ENCODE data around the gene COL10A1.

The COL10A1 gene

DNA sequence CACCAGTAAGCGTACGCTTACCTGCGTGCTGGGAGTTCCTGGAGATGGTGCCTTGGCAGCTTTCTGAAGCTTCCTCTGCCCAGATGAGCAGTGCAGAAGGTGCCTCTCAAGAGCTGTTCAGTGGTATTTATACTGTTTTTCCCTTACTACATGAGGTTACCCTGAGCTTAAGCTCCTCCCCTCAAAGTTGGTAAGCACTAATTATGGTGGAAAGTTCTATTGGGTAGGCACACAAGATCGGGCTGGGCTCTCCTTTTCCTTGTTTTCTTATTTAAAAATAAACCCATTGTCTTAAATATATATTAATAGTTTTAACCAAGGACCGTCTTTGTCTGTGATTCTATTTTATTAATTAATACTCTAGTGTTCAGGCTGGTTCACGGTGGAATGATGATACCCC, at the start of gene COL10A1:
Gene COL10A1, minus strand, starts transcription at position 101 of the 400 bp plus-strand sequence. CDS start 640 bp downstream, outside the sequence.
- no peak for DNase-seq

DNA sequence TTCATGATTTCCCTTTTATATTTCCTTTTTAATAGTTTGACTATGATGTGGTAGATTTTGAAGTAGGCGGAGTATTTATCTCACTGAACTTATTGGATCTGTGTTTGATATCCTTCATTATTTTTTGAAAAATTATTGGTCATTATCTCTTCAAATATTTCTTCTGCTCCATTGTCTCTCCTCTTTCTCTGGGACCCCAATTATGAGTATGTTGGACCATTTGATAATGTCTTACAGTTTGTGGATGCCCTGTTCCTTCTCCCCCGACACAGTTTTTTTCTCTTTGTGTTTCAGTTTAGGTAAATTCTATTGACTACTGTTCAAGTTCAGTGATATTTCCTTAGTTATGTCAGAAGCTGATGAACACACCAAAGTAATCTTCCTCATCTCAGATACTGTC, 49.4 kb upstream of the COL10A1 start:
- no peak for DNase-seq

DNA sequence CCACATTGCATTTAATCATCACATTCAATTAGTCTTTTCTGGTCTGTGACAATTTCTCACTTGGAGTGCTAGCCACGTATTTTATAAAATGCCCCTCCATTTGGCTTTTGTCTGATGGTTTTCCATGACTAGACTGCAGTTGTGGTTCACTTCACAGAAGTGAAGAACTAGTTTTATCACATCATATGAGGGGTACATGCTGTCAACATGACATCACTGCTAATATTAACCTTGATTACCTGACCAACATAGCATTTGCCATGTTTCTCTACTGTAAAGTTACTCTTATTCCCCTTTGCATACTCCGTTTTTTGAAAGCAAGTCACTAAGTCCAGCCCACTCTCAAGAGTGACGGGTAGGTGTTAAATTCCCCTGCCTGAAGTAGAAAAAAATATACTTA, 48.0 kb upstream of the COL10A1 start:
- DNase-seq, result no peak

DNA sequence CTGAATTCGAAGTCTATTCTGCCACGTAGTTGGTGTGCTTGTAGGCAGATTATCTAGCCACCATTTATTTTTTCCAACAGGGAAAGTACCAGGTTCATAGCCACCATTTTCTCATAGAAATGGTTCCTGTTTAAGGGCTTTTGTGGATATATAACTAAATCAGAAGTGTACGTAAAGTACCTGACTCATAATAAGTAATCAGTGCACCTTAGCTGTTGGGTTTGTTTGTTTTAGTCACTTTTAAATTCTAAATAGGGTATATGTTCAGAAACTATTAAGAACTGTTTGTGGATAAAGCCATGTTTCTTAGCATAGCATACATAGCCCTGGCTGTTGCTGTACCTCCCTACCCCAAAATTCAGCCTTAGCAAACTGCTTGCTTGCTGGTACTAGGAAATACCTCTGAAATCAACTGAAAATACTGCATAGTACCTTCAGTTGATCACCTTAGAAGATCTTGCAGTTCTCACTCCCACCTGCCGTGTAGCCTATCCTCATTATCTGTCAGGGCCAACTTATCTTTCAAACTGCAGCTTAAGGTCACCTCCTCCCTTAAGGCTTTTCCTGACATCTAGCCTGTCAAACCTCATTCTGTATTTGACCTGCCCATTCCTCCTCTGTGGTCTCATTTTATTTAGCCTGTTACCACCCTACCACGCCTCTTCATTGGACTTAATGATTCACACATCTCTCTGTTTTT, 44.6 kb upstream of the COL10A1 start:
- no peak for DNase-seq

DNA sequence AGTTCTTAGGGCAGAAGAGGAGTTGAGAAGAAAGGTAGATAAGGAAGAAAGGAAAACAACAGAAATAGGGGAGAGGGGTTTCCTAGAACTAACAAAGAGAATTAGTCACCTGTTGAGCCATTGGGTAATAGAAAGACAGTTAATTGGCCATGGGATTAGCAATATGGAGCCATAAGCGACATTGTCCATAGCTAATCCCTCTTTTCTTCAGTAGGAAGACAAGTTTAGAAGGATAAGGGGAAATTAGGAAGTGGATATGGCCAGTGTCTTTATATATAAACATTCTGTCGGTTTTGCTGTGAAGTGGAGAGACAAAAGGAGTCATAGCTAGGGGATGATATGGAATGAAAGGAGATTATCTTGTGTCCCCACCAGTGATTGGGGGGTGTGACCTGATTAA, 43.9 kb upstream of the COL10A1 start:
- no peak for DNase-seq

DNA sequence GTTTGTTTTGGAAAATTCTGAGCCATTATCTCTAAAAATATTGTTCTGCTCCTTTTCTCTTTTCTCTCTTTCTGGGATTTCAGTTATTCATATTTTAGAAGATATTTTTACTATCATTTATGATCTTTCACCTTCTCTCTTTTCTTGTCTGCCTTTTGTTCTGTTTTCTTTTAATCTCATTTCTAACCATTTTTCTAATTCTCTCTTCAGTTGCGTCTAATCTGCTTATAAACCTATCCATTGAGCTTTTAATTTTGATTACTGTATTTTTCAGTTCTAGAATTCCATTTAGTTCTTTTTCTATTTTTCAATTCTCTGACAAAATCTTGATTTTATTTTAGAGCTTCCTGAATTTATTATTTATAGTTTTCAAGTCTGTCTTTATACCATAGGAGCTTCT, 42.2 kb upstream of the COL10A1 start:
- DNase-seq, result no peak

DNA sequence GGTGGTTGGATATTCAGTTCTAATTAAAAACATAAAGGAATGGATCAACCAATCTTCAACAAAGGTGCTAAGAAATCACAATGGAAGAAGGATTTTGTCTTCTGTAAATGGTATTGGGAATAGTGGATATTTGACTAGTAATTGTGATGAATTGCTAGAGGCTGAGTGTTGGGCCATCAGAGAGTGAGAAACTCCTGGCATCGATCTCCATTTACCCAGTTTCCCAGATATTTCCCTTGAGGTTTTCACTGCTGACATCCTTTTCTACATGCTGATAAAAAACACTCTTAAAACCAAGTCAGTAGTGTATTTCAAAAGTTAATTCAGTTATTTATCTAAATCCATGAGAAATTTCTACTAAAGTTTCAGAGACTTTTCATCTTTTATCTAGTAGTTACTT, 40.4 kb upstream of the COL10A1 start:
- no peak for DNase-seq

DNA sequence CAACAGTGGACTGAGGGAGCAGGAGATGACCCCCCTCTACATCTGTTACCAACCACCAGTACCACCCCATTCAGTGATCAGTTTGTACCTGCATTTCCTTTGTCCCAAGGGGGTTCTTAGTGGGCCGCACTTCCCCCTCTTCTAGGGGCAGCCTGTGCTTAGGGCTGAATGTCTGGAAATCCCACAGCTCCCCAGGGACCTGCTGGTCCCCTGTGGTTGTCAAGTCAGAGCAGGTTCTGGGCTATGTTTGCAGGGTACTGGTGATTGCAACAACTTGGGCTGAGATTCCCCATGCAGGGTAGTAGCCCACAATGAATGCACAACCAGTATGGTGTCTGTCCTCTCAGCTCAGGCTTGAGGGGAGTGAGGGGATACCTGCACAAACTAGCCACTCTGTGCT, 39.7 kb upstream of the COL10A1 start:
- no peak for DNase-seq

DNA sequence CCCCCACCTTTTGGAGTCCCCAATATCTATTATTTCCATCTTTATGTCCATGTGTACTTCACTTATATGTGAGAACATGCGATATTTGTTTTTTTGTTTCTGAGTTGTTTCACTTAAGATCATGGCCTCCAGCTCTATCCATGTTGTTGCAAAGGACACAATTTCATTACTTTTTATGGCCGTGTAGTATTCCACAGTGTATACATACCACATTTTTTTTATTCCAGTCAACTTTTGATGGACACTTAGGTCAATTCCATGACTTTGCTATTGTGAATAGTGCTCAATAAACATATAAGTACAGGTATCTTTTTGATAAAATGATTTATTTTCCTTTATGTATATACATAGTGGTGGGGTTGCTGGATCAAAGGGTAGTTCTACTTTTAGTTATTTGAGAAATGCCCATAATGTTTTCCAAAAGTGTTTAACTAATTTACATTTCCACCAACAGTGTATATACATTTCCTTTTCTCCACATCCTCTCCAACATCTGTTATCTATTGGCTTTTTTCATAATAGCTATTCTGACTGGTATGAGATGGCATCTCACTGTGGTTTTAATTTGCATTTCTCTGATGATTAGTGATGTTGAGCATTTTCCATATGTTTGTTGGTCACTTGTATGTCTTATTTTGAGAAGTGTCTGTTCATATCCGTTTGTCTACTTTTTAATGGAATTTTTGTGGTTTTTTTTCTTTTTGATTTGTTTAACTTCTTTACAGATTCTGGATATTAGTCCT, 34.0 kb upstream of the COL10A1 start:
- DNase-seq, result no peak

DNA sequence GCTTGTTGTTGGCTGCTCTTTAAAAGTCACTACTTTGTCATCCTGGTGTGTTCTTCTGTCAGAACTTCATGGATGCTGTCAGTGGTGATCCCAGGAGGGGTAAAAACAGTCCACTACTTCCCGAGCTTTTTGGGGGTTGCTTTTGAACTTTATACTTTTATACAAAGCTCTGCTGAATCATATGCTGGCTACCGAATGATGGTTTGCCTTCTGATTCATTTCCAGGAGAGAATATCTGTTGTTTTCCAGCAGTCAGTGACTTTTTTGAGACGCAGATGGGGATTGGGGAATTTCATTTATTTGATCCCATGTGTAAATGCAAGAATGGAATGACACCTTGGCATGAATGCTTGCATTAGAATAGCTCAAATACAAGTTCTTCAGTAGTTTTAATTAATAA, 32.7 kb upstream of the COL10A1 start:
- no peak for DNase-seq

DNA sequence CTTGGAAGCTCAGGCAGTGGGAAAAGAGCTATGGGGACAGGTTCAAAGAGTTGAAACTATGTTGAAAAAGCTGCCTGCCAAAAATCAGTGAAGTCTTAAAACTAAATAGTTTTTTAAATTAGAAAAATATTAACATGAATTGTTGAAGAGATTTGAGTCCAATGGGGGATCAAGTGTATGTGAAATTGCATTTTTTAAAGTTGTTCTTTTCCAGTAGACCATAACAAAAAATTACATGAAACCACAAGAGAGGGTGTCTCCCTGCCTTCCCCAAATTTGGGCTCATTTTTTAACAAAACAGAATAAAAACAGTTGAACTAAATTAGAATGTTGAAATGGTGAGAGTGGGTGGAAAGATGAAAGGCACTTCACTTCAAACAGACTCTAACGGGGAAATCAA, 31.5 kb upstream of the COL10A1 start:
- DNase-seq, result no peak

DNA sequence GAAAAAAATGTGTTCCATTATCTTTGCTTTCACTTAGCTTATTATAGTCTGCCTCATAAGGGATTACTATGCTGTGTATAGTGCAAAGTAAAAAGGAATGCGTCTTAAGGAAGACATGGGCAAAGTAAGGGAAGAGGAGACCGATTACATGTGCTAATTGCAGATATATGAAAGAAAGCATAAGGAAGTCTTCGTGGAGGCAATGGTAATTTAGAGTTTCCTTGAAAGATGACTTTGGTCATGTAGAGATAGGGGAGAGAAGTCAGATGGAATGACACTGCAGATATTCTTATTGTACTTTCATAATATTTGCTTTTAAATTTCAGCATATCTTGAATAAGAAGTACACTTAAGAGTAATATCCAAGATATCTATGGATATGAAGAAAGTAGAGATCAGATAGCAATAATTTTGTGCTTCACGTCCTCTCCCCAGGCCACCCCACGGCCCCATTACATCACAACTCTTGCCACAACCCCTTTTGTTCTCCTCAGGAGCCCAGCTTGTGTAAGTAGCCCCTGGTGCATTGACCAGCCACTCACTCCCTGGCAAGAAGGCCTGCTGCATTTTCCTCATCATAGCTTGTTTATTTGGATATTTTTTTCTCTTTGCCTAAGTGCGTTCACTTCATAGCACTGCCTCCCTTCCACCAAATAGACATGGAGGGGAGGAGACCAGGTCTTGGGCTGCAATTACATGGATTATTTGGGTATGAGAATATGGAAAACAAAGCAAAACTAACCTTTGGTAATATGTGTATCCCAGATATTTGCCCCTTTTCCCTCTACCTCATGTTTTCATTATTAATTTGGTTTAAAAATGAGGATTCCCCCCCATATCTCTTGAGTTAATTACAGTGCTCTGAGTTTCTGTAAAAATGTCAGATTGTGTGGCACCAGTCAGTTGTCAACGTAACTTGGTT, 30.7 kb upstream of the COL10A1 start:
- DNase-seq, result no peak

DNA sequence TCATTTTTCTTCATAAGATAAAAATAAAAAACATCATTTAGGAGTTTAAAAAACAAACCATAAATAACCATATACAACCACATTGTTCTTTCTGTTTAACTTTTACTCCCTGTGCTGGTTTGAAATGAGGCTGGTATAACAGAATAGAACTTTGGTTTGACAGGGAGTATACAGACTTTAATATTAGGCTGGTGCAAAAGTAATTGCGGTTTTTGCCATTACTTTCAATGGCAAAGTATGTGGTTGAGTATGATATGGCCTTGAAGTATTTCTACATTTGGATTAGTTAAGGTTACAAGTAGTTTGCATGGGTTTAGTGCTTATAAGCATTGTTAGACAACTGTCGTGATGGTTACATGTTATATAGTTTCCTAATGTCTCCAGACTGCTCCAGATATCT, 29.0 kb upstream of the COL10A1 start:
- no peak for DNase-seq

DNA sequence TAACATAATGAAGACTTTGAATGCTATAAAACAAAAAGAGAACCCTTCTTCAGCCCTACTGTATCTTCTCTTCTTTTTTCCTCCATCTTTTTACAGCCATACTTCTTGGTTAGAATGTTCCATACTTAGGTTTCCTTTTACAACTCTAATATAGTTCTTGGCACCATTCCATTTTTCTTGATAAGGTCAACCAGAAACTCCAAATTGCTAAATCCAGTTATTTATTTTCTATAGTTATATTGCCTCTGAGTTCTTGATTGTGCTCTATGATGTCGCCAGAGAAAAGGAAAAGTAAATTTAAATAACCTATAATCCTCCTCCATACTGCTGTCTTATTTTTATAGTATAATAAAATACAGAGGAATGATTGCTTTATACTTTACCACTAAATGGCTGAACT, 26.7 kb upstream of the COL10A1 start:
- DNase-seq, result no peak

DNA sequence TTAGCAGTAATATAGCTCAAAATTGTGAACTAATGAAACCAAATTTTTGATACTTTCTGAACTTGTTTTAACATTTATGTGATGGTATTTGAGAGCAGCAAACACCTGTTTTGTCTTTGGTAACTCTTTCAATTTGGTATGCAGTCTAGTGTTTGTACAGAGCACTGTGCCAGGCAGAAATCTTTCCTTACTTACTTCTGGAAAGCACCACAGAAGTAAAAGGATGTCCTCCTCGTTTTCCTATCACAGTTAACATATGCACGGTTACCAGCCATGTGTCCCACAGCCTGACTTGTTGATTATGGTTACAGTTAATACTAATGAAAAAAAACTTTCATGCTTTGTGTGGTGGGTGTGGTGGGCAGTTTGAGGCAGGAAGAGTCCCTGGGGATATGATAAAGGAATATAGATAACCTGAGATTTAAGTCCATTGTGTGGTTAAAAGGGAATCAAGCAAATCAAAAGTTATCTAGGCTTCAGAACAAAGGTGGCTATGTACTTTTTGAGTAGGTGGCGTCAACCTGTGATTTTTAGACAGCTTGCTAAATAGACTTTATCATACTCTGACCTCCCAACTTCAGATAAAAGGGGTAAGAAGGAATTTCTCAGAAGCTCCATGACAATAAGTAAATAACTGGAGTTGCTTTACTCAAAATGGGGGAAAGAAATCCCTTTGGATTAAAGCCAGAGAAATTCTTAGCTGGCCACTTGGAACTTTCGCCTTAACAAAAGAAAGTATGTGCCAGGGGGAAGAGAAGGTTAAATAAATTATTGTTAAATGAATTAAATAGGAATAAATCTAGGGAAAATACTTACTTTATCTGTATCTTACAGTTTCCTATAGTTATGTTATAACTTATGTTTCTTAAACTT, 20.1 kb upstream of the COL10A1 start:
- DNase-seq, result no peak

DNA sequence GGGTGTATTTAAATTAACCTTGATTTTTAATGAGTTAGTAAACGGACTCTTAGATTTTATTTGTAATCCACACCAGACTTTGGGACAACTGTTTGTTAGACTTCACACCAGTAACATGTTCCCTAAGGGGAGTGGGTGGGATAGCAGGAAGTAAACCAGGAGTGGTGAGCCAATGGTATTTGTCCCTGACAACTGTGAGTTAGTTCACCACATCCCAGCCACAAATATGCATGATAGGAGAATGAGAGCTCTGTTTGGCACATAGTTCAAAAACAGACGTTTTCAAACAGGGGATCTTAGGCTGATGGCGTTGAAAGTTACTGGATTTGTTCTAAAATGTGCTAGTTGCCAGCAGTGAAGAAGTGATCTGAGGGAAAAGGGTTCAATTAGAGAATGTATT, 18.7 kb upstream of the COL10A1 start:
- no peak for DNase-seq

DNA sequence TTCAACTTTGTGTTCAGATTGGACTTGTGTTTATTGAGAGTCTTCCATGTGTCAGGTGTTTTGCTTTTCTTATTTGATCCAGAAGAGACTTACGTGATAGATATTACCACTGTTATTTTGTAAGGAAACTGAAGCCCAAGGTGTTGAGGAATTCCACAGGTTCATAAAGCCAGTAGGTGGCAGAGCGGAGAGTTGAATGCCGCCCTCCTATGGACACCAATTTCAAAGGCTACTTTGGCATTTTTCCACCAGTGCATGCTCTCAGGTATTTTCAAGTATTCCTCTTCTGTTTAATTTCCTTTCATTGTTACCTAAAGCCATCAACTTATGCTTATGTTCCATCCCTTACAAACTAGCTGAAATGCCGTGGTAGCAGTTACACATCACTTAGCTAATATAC, 14.0 kb upstream of the COL10A1 start:
- DNase-seq, result no peak

DNA sequence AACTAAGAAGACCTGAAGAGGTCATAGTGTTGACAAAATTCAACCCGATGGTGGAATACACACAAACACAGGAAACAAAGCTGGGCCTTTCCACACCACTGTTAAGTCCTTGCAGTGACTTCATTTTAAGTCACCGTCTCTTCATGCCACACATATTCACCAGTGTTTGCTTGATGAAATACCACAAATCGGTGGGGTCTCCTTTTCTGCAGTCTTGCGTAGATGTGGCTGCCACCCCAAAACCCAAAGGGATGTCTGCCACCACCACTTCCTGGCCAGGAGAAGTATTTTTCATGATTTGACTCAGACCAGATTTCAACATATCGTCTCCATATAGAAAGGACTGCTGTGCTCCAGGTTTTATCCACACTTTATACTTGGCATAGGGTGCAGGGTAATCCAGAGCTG, 11.0 kb upstream of the COL10A1 start:
- DNase-seq, result no peak

DNA sequence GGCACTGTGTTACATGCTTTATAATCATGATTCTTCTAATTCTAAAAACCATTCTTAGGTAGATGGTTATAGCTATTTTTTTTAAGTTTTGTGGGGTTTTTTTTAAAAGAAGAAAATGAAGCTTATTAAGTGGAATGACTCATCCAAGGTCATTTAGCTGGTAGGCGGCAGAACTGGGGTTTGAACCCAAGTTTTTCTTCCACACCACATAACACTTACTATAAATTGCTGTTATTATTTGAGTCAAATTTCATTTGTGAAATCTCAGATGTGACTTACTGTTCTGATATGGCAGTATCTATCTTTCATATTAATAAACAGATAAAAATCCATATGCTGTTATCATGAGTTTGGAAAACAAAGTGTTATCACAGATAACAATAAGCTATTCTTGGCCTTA, 10.4 kb upstream of the COL10A1 start:
- no peak for DNase-seq

DNA sequence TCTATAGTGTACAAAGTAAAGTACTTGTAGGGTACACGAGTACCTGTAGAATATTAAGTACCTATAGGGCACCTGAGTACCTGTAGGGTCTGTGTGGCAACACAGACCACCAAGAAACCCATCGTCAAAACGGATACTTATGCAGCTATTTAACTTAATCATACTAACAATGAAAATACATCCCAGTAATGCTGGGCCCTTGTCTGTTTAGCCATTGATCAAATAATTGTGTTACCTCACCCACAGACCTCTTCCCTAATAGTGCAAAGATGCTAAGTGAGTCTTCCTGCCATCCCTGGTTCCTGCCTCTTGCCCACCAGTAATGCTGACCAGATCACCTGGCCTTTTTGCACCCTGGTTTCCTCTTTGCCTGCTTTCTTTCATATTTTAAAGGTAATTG, 7.5 kb upstream of the COL10A1 start:
- DNase-seq, result no peak

DNA sequence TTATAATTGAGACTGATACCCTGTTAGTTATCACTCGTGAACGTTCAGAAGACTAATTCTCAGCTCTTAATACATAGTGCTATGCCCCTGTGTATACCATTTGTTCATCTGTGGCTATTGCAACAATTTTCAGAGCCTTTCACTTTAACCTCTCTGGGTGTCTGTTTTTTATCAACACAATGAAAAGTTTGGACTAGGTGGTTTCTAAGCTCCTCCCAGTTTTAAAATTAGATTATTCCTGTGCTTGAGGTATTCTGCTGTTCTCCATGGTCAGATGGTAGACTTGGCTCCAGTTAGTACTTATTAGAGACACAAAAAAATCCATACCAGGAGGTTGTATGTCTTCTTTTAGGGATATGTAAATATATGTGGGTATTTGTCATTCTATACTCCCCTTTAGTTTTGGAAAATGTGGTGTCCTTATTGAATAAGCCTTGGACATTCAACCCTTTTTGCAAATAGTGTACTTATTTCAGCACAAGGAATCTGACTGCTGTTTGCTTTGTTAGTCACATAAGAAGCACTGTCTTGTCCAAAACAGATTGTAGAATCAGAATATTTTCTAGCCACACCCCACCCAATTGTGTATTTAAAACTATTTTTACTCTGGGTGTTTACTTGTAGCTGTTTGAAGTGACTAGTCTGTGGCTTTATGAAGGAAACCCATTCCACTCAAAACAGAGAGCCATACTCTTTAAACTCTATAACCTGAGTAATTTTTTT, 2.0 kb upstream of the COL10A1 start:
- no peak for DNase-seq

DNA sequence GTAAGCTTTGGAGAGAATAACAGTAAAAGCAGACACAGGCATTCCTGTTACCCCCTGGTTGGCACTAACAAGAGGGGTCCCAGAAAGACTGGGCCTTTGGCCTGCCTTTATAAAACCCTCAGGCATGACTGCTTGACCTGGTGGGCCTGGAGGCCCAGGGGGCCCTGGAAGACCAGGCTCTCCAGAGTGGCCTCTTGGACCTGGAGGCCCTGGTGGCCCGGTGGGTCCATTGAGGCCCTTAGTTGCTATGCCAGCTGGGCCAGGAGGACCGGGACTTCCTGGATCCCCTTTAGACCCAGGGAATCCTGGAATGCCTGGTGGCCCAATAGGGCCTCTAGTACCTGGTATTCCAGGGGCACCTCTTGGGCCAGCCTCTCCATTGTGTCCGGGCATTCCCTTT, 5.5 kb downstream of the COL10A1 start:
- no peak for DNase-seq

All from femur (tissue), 1 donor.